HG03066 (cell line): ENCODE measurements around the gene ETV5.

Experiments
- ATAC-seq: cut with Tn5 transposase; IDR thresholded peaks from one replicate; pipeline ENCODE4 v1.9.1; 2021; ENCODE audit warnings: low read depth; ENCODE audit not compliant: unreplicated experiment

ETV5 gene

DNA sequence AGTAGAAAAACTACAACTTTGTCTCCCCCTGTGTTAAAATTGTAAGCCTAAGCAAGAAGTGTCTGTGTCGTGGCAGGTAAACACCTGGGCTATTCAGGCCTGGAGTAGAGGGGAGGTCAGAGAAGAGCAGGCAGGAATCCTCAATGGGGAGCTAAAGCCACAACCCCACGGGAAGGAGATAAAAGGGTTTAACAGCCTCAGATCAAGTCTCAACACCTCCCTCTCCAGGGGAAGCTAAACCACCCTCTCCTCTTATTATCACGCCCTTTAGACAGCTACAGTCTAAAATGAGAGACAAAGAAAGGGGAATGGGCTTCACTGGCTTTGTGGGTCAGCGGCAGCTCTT, 11.6 kb downstream of the ETV5 start:
- no peak for ATAC-seq

DNA sequence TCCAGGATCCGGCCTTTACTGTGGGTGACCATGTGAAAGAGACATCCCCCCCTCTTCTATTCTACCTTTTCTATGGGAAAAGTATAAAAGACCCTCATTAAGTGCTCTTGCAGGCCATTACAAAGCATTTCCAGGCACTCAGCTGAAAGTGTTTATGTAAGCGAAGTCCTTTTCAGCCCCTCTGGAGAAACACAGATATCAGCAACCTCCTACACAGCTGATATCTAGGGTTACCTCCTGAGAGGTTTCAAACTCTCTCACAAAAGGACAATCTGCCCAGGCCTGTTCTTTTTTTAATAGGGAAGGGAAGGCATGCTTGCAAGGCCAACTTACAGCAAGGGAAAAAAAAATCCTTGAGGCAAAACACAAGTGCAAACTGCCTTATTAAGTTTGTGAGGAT, 12.6 kb downstream of the ETV5 start:
- ATAC-seq: no peak

DNA sequence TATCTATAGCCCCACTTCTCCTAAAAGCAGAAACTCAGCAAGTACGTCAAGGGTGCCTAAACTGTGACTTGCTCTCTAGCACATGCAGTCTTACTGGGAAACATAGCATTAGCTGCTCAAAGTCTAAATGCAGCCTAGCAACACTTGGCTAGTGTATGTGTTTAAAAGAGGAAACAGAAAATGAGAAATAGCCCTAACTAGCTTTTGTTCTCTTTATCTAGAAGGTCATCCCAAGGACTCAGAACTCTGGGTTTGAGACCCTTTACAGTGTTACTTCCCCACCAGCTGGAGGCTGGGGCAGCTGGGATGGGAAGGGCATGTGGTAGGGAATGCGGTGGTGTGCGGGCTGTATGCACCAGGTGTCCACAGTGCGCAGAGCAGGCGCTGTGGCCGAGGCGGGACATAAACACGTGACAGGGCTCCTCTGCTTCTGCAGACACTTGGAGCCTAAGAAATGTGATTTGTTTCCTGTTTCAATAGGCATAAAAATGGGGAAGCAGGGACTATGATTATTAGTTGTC, 13.3 kb downstream of the ETV5 start:
- ATAC-seq: no peak

DNA sequence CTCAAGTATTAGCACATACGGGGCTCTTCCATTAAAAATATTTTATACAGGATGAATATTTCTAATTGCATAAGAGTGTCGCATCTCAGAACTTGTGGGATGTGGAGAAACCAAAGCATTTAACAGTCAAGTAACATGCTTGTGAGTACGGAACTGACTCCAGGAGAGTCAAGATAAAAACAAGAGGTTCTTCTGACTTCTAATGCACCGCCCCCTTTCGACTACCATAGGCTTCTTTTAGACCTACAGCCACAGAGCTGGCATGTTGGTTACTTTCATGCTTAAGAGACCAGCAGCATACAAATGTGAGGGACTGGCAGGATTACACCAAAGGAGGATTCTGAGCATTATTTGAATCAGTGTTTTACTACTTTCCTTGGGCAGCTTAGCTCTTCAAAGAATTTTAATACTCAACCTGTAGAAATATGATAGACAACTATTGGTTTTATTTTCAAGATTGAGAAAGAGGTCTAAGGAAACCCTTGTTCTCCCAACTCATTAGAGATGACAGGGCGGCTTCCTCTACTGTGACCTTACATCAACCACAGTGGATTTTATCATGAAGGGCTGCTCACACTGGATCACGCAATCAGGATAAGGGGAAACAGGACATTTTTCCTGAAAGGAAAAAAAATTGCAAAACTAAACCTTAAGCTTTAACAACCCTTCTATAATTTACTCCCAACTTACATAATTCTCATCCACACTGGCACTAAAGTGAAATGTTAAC, 14.0 kb downstream of the ETV5 start:
- ATAC-seq: no peak

DNA sequence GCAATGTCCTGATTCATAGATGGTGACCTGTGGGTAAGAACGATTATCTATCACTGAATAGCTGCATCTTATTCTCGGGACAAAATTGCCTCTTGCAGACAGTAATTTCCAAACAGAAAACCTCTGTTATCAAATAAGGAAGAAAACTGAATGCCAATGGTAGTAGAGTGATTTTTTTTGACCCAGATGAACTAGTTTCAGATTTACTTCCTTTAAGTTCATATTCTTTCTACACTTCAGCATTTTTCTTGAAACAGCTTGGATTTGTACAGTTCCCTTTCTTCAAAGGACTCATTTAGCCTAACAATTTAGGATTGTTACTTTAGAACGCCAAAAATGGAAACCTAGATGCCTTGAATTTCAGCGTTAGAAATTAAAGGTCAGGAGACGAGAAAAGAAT, 14.6 kb downstream of the ETV5 start:
- ATAC-seq: no peak

DNA sequence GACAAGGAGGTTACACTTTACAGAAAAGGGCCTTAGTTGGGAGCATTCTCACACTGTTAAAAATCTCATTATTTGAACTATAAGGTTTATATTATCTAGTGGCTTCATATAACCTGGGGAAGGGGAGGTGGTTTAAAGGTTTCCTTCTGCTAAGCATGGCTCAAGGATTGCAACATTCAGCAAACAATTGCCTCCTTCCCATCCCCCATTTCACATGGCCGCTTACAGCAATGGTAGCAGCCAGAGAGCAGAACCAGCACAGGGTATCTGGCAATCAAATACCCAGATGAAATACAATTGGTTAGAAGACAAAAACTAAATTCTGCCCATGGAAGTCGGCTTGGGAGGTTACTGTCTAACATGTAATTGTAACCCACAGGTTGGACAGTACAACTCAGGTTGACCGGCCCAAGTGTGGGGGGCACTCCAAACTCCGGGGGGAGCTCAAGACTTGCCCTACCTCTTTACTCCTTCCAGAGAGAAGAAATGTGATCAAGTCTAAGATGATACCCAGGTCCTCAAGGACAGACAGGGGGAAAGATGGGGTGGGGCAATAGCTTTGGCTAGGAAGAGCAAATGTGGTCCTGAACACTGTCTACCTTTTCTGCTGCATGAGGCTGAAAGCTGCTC, 15.5 kb downstream of the ETV5 start:
- ATAC-seq: no peak

DNA sequence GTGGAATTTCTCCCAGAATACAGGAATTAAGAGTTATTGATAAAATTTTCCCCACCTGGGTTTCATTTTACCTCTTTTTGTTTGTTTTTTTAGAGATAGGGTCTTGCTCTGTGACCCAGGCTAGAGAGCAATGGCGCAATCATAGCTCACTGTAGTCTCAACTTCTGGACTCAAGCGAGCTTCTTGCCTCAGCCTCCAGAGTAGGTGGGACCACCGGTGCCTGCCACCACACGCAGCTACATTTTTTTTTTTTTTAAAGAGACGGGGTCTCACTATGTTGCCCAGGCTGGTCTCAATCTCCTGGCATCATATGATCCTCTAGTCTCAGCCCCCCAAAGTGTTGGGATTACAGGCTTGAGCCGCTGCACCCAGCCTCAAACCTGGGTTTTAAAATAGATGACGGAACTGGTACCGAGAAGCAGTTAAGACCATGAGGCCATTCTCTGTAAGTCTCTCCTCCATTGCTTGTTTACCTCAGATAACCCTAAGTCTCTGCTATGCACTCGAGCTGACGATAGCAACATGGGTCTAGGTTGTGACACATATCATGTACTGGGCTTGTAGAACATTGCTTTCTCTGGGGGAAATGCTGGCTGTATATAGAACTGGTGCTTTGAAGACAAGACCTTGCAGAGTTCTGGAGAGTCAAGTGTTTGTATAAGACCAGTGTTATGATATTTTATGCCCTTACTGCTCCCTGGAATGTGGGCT, 16.4 kb downstream of the ETV5 start:
- ATAC-seq: no peak

DNA sequence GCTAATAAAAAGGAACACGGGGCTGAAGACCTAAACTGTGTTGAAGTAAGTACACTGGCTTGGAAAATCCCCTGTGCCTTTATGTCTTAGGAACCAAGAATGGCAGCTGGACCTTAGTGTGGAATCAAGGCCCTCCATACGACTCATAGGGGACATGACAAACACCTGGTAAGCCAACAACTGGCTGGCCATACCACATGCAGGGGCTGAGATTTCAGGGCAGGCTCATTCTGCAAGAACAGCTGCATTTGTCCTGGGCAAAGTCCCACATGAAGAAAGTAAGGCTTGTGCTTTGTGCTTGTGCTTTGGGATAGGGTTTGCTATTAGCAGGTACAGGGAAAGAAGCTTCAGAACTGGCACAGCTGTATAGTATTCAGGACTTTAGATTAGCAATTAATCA, 18.0 kb downstream of the ETV5 start:
- no peak for ATAC-seq

DNA sequence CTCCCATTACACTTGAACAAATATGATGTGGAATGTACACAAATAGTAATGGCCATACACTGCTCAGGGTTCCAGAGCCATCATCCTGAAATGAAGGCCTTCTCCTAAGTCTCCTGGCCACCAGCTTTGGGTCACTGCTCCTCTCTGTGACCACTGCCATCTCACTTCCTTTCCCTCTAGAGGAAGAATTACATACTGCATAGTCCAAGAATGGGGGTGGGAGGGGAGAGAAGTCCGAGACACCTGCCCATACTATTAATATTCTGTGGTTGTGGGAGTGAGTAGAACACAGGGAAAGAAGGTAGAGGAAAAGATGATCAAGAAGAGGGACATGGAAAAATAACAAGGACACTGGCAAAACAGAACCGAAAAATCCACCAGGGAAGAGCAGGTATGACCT, 20.6 kb downstream of the ETV5 start:
- no peak for ATAC-seq

DNA sequence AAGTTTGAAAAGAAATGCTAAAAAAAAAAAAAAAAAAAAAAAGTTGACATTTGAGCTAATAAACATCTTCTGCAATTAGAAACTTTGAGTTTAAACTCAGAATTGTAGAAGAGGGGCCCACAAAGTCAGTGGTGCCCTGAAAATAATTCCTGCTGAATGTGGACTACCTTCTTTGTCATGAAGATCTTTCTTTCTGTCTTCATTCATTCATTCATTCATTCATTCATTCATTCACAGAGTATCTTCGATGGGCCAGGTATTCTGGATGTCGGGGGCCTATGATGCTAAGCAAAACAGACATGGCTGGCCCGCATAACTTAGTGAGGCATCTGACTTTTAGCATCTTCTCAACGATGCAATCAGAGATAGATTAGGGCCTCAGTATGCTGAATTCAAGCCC, 24.6 kb downstream of the ETV5 start:
- ATAC-seq: no peak

DNA sequence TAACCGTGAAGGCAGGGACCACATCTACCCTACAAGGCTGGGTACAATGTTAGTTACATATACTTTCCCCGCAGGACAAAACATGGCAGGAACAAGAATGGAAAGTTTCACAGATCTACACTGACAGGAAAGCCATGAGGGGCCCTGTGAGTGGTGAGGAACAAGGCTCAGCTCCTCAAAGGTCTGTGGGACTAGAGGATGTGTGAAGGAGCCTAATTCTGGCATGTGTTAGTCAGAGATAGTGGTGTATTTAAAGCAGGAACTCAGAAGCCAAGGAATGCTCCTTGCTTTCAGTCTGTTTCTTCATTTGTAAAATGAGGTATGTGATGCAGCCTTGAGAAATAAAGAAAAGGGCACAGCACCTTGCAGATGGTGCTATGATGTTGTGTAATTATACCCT, 25.1 kb downstream of the ETV5 start:
- ATAC-seq: no peak

DNA sequence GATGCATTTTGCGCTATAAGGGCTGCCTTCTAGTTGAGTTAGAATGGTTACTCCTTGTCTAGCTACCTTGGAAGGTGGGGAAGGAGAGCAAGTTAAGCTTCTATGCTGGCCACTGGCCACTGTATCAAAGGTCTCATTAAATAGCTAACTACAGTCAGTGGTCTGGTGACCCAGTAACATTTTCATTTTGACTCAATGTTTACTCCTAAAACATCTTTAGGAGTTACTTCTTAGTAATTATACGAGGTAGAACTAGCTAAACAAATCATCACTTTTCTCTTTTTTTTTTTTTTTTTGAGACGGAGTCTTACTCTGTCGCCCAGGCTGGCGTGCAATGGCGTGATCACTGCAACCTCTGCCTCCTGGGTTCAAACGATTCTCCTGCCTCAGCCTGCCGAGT, 26.7 kb downstream of the ETV5 start:
- no peak for ATAC-seq

DNA sequence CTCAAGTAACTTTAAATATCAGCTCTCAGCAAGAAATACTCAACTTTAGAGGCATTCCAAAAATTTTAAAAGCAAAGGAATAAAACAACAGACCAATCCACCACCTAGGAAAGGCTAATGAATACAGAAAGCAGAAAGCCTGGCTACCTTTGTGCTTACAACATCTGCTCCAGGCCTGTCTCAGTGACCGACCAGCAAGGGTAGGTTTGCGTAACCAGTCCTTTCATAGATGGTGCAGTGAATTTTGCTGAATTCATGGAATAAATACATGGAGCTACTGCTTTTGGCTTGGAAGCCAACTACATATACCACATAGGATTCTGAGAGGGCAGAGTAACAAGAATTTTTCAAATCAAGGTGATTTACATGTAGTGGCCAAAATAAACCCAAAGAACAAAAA, 27.2 kb downstream of the ETV5 start:
- no peak for ATAC-seq

DNA sequence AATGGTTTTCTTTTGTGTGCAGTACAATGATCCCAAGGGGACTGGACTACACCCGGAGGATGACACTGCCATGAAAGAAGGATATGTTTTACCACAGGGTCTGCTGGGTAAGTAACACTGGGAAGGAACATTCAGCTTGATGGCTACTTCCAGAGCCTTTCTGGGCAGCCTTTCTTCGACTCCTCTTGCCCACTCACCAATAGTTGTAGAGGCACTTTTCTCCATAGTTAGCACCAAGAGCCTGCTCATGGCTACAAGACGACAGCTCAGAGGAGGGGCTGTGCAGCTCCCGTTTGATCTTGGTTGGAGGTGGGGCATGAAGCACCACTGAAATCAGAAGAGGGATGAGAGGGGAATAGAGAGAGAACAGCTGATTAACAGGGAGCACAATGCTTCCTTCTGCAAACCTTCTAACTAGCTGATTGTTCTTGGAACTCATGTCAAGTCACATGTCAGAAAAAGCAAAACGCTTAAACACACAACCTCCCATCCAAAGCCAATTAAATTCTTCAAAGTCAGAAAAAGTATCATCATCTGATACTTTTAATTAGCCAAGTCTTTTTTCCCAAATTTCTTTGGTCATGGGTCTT, 27.9 kb downstream of the ETV5 start:
- no peak for ATAC-seq

DNA sequence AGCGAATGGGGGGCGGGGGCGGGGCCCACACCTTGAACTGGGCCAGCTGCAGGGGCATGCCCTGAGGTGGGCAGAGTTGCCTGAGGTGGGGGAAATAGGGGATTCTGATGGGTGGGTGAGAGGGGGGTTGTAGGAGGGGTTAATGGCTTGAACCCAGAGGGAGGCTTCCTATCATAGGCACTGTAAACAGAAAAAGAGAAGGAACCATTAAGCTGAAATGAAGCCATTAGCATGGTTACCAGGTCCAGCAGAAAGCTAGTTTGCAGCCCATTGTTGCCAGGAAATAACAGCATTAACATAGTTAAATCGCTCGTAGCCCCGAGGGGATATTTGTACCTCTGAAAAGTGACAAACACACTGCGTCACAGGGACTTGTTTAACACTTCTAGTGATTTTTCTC, 29.0 kb downstream of the ETV5 start:
- ATAC-seq: no peak

DNA sequence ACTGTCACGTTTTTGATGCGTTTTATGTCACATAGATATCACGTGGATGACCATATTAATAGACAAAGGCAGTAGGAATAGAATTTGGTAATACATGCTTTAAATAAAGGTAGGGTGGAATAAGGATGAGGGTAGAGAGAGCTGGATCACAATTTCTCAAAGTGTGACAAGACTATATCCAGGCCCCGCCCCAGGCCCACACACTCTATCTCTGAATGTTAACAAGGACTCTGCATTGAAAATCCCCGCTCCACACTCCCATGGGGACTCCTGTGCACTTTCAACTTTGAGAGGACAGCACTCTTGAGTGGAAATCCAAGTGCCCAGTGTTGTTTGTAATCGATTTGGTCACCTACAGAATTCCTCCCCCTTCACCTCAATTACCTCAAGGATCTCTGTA, 31.4 kb downstream of the ETV5 start:
- ATAC-seq: no peak

DNA sequence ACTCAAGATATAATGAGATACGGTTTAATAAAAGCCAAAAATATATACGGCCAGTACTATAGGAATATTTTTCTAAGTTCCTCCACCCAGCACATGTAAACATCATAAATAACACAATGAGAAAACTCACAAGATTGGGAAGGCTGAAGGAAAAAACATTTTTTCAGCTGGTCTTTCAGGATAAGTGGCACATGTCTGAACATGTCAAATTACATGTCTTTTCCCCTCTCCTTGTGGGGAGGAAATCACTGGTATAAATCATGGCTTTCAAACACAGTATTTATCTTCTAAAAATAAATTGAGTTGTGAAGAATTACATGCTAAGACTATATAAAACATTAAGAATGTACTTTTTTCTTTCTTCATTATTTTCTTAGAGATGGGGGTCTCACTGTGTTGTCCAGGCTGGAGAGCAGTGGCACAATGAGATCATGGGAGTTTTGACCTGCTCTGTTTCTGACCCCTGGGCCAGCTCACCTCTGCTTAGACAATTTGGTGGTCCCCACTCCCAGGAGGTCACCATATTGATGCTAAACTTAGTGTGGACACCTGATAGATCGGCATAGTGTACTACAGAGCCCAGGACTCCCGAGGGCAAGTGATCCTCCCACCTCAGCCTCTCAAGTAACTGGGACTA, 32.8 kb downstream of the ETV5 start:
- no peak for ATAC-seq

DNA sequence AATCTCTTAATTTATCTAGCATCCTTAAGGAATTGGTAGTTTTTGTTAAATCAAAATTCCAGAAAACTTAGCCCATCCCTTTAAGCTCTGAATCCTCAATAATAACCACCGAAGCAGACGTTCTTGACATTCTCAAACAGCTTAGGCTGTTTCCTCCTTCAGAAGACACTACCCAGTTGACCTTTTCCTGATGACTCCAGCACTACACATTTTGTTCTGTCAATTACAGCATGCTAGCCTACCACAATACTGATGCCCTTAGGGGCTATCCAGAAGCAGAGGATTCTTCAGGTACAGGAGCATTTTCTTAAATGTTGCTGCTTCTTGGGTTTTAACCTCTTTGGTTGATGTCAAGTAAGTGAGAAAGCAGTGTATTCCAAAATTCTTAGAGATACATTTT, 33.4 kb downstream of the ETV5 start:
- no peak for ATAC-seq

DNA sequence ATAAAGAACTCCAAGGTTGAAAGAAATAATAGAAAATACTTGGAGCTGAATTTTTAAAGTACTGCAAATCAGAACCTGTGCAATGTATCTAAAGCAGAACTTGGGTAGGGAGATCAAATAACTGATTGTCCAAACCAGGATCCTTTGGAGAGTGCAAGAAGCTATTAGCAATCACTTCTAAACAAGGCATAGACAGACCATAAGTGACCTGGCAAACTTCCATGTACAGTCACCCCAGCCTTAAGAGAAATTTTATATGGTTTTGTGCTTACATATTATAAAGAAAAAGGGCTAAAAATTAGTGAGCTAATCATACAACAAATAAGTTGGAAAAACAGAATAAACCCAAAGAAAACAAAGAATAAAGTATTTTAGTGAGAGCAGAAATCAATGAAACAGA, 35.2 kb downstream of the ETV5 start:
- no peak for ATAC-seq

DNA sequence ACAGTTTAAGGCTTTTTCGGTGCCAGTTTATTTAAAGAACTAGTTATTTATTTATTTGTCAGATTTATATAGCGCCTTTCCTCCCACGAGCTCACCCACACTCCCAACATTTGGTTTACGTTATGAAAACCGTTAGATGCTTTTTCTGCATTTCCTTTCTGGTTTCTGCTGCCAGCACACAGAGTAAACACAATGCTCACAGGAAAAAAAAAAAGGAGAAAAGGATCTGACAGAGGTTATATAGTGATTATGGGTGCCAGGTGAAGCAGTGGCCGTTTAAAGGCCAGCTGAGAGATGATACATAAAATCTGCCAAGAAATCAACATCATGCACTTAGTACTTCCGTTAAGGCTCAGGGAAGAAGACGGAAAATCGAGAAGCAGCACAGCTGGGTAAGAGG, 37.9 kb downstream of the ETV5 start:
- no peak for ATAC-seq

DNA sequence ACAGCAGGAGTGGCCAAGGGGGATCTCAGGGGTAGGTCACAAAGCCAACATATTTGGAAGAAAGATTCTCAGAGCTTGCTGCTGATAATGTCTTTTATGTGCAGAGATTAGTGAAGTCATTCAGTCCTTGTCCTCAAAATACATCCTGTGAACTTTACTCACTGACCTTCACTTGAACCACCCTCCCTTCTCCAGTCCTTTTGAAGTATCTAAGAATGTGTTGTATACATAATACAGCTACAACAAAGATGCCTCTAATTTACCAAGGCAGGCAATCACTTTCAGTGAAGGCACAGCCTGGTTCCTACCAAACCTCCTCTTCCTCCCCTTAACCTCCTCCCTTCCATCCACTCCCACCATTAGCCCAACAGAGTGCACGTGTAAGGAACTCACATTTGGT, 38.3 kb downstream of the ETV5 start:
- ATAC-seq: no peak
